H7 (cell line): ENCODE measurements around the gene PSMB7. TPM values are rescaled to one million over a fixed set of nuclear protein-coding genes. Genes with fewer than 3 reads are reported as not detected.

Experiments
- DNase-seq: peaks from one replicate; pipeline ENCODE4 v3.0.0; 2012
- H3K27me3 ChIP-seq: 2 replicates; pipeline ENCODE4 v1.6.0; 2011; ENCODE audit warnings: mild to moderate bottlenecking, low read length; ENCODE audit not compliant: control insufficient read depth, insufficient read depth
- H3K36me3 ChIP-seq: replicated peaks from 2 replicates; pipeline ENCODE4 v1.5.1; 2011; ENCODE audit warnings: low read length; ENCODE audit not compliant: control insufficient read depth, insufficient read depth
- H3K4me3 ChIP-seq: 2 replicates; pipeline ENCODE4 v1.5.1; 2011; ENCODE audit warnings: low read depth, mild to moderate bottlenecking, control low read depth, low read length, moderate library complexity; ENCODE audit not compliant: insufficient read depth
- total RNA-seq: library from RNA; depleted of rRNA; stranded (reverse); fragments of >200 nt; shearing (Covaris generic); gene quantifications from 2 replicates; pipeline ENCODE4 v1.2.3, GENCODE V29; 2014

Gene PSMB7
- total RNA-seq, 1 experiment from 2014 or later, result 231 TPM

- Histone ChIP-seq H3K36me3 (peaks cover 33% of the 10 kb centered on the region), H3K4me3 (no peak overlapping the region), H3K27me3 (no peaks in the 10 kb centered on the region)
- no peak for DNase-seq
These were observed 5.8 kb downstream of the PSMB7 start for GRCh38 chr9:124409410-124409809.

DNA sequence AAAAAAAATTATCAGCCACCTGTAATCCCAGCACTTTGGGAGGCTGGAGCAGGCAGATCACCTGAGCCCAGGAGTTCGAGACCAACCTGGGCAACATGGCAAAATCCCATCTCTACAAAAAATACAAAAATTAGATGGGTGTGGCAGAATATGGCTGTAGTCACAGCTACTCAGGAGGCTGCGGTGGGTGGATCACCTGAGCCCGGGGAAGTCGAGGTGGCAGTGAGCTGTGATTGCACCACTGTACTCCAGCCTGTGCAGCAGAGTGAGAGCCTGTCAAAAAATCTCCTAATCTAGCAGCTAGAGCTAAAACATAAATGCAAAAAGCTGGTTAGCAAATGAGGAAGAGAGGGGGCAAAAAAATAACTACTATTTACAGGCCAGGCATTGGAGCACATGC is 12.0 kb downstream of the PSMB7 start:
- Histone ChIP-seq H3K27me3 (no peaks in the 10 kb centered on the region), H3K36me3 (peaks cover 12% of the 10 kb centered on the region), H3K4me3 (no peak overlapping the region)
- DNase-seq, result no peak

GRCh38 chr9:124399968-124400940 is 15.0 kb downstream of the PSMB7 start:
- Histone ChIP-seq H3K27me3 (no peaks in the 10 kb centered on the region), H3K36me3 (peaks cover 12% of the 10 kb centered on the region)

GRCh38 chr9:124399323-124399967 is 15.8 kb downstream of the PSMB7 start:
- Histone ChIP-seq H3K27me3 (no peaks in the 10 kb centered on the region), H3K36me3 (peaks cover 9% of the 10 kb centered on the region), H3K4me3 (no peak overlapping the region)
- no peak for DNase-seq

More at GRCh38 chr9:124399968-124400940, 15.0 kb downstream of the PSMB7 start:
- no peak overlapping the region for H3K4me3 ChIP-seq
- no peak for DNase-seq

GRCh38 chr9:124398191-124398935 is 16.9 kb downstream of the PSMB7 start:
- Histone ChIP-seq H3K36me3 (peaks cover 6% of the 10 kb centered on the region), H3K4me3 (no peak overlapping the region)
- DNase-seq, result no peak

GRCh38 chr9:124395826-124396225 is 19.4 kb downstream of the PSMB7 start:
- Histone ChIP-seq H3K36me3 (peaks cover 2% of the 10 kb centered on the region; the same call in 1 of the 2 replicates), H3K4me3 (no peak overlapping the region), H3K27me3 (no peaks in the 10 kb centered on the region)
- no peak for DNase-seq

More at GRCh38 chr9:124398191-124398935, 16.9 kb downstream of the PSMB7 start:
- H3K27me3 ChIP-seq, result no peaks in the 10 kb centered on the region

DNA sequence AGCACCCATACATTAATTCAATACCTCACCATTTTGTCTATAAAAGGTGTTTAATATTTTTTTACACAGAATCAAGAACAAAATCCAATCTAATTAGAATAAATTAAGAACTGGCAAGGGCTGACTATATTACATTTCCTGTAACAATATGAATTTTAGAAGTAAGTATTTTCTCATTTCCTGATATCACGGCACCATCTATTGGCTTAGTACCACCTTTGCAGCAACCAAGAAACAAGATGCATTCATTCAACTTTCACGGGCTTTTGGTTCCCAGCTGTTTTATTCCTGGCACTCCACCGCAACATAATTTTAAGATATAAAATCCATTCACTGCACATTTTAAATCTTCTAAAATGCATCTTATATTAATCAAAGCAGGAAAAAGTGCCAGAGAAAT is 20.6 kb downstream of the PSMB7 start:
- Histone ChIP-seq H3K27me3 (no peaks in the 10 kb centered on the region), H3K4me3 (no peak overlapping the region), H3K36me3 (peaks cover 2% of the 10 kb centered on the region; the same call in 1 of the 2 replicates)
- DNase-seq, result no peak

DNA sequence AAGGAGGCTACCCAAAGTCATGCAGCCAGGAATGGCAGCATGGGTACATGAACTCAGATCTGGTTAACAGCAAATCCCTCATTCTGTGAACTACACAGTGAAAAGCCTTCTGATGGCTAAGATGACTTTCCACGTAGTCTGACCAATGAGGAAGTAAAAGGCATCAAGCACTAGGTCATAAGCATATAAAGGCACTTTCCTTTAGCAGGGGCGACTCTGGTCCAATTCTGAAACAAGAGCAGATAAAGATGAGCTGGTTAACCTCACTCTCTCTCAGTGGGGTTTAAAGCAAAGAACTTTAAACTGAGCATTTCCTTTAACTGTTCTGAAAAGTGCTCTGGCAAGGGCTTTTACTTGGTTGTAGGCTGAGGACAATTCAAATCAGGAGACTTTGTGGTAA is 21.1 kb downstream of the PSMB7 start:
- no peaks in the 10 kb centered on the region for H3K27me3 ChIP-seq
- no peak overlapping the region for H3K4me3 ChIP-seq
- peaks cover 2% of the 10 kb centered on the region; the same call in 1 of the 2 replicates for H3K36me3 ChIP-seq
- no peak for DNase-seq

GRCh38 chr9:124392871-124393460 is 22.3 kb downstream of the PSMB7 start:
- peak; percentile 61 for DNase-seq
- Histone ChIP-seq H3K27me3 (no peaks in the 10 kb centered on the region), H3K36me3 (peaks cover 2% of the 10 kb centered on the region; the same call in 1 of the 2 replicates), H3K4me3 (no peak overlapping the region)

- no peak overlapping the region for H3K4me3 ChIP-seq
- no peak for DNase-seq
These were observed 22.9 kb downstream of the PSMB7 start for GRCh38 chr9:124392254-124392870.

DNA sequence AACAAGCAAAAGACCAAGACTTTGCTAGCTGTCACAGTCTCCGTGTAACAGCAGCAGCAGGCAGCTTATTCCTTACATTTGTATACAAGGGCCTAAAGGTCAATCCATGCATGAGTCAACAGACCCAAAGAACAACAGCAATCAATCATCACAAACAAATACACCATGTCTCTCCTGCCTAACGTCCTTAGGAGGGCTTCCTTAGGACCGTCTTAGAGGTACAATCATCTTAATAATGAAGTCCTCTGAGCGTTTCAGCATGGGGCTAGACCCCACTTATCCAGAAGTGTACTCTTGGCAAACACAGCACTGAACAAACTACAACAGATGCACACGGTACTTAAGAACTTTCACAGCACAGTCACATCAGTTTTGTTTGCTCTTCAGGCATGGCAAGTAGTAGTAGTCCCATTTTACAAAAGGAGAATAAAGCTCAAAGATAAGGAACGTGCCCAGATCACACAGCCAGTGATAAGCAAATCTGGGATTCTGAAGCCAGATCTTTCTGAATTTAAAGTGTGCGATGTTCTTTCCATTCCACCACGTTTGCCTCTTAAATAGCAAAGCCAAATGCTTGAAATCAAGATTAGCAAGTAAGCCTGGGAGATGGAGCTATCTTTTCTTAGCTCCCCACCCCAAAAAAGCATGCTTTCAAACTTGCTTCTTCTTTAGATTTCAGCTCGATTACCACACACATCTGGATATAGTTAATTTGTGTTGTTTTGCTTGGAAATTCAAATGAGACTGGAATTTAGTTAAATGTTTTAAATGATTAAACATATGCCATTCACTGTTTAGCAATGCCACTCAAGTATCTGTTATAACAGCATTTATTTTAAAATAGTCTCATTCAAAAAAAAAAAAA is 24.2 kb downstream of the PSMB7 start:
- no peak for DNase-seq
- H3K4me3 ChIP-seq, result no peak overlapping the region
- no peaks in the 10 kb centered on the region for H3K27me3 ChIP-seq
- no peaks in the 10 kb centered on the region for H3K36me3 ChIP-seq

More at GRCh38 chr9:124392254-124392870, 22.9 kb downstream of the PSMB7 start:
- H3K36me3 ChIP-seq, result peaks cover 2% of the 10 kb centered on the region; the same call in 1 of the 2 replicates
- H3K27me3 ChIP-seq, result no peaks in the 10 kb centered on the region

- Histone ChIP-seq H3K27me3 (no peaks in the 10 kb centered on the region), H3K36me3 (no peaks in the 10 kb centered on the region), H3K4me3 (no peak overlapping the region)
- no peak for DNase-seq
These were observed 25.9 kb downstream of the PSMB7 start for GRCh38 chr9:124389146-124389939.
